WTC11 (cell line): Measurements from ENCODE around the gene PRRC2C. TPM values are rescaled to one million over a fixed set of nuclear protein-coding genes. Genes with fewer than 3 reads are reported as not detected.
"Not testable (repeated sequence)": the region's sequence is repeated elsewhere in the genome, so short reads cannot be mapped to it uniquely, and the experiment has no call there.

Experiments
- ATAC-seq: fragments of 200-7000 bp; cut with Tn5 transposase; 2 replicates; pipeline ENCODE4 v1.10.0; 2021; ENCODE audit warnings: mild to moderate bottlenecking, moderate library complexity
- CTCF ChIA-PET: fragments of 300-600 bp; sonication (Branson Sonifier 250); formaldehyde crosslinking; loops from one replicate; lab custom pipeline; 2021; ENCODE audit warnings: antibody characterized with exemption; lab: Charles Lee
- POLR2A ChIA-PET: fragments of 350-600 bp; sonication (Branson Sonifier 250); formaldehyde crosslinking; loops from one replicate; lab custom pipeline; 2021; ENCODE audit warnings: antibody characterized with exemption; lab: Charles Lee
- DNase-seq: peaks from one replicate; pipeline ENCODE4 v3.0.0; 2021; ENCODE audit warnings: low spot score
- H3K27ac Mint-ChIP-seq: 2 replicates; pipeline ENCODE4 v1.8.0; 2021; ENCODE audit warnings: mixed read lengths
- H3K27me3 Mint-ChIP-seq: 2 replicates; pipeline ENCODE4 v1.8.0; 2021; ENCODE audit warnings: low read depth, mild to moderate bottlenecking, moderate library complexity, mixed read lengths
- H3K36me3 Mint-ChIP-seq: 2 replicates; pipeline ENCODE4 v1.8.0; 2021; ENCODE audit warnings: mixed read lengths
- H3K4me1 Mint-ChIP-seq: 2 replicates; pipeline ENCODE4 v1.8.0; 2022; ENCODE audit warnings: mixed read lengths
- H3K4me3 Mint-ChIP-seq: 2 replicates; pipeline ENCODE4 v1.8.0; 2021; ENCODE audit warnings: mild to moderate bottlenecking, moderate library complexity, mixed read lengths
- H3K9me3 Mint-ChIP-seq: 2 replicates; pipeline ENCODE4 v1.8.0; 2021; ENCODE audit warnings: mixed read lengths
- AFF4 ChIP-seq: sonication (generic); formaldehyde crosslinking; IDR thresholded peaks from 2 replicates; pipeline ENCODE4 v1.8.1; 2023; ENCODE audit warnings: mild to moderate bottlenecking, missing genetic modification reagents, borderline replicate concordance
- ATF6 ChIP-seq: sonication (generic); formaldehyde crosslinking; IDR thresholded peaks from 2 replicates; pipeline ENCODE4 v1.8.1; 2023; ENCODE audit warnings: mild to moderate bottlenecking, missing genetic modification reagents
- CREB1 ChIP-seq: sonication (generic); formaldehyde crosslinking; IDR thresholded peaks from 2 replicates; pipeline ENCODE4 v1.8.0; 2023; ENCODE audit warnings: mild to moderate bottlenecking, missing genetic modification reagents
- E2F1 ChIP-seq: sonication (generic); formaldehyde crosslinking; IDR thresholded peaks from 2 replicates; pipeline ENCODE4 v1.8.0; 2022; ENCODE audit warnings: mild to moderate bottlenecking, missing genetic modification reagents
- E2F4 ChIP-seq: sonication (generic); formaldehyde crosslinking; IDR thresholded peaks from 2 replicates; pipeline ENCODE4 v1.8.1; 2022; ENCODE audit warnings: low read depth, mild to moderate bottlenecking, moderate library complexity, missing genetic modification reagents, borderline replicate concordance
- ELF4 ChIP-seq: sonication (generic); formaldehyde crosslinking; IDR thresholded peaks from 2 replicates; pipeline ENCODE4 v1.8.1; 2022; ENCODE audit warnings: low read depth, mild to moderate bottlenecking, moderate library complexity, missing genetic modification reagents
- GABPB1 ChIP-seq: sonication (generic); formaldehyde crosslinking; IDR thresholded peaks from 2 replicates; pipeline ENCODE4 v1.8.1; 2023; ENCODE audit warnings: mild to moderate bottlenecking, missing genetic modification reagents
- HMGXB4 ChIP-seq: sonication (generic); formaldehyde crosslinking; IDR thresholded peaks from 2 replicates; pipeline ENCODE4 v1.8.1; 2023; ENCODE audit warnings: mild to moderate bottlenecking, moderate library complexity, missing genetic modification reagents
- IRF1 ChIP-seq: sonication (generic); formaldehyde crosslinking; IDR thresholded peaks from 2 replicates; pipeline ENCODE4 v1.8.0; 2023; ENCODE audit warnings: missing genetic modification reagents
- JUN ChIP-seq: sonication (generic); formaldehyde crosslinking; IDR thresholded peaks from 2 replicates; pipeline ENCODE4 v1.8.0; 2023; ENCODE audit warnings: mild to moderate bottlenecking, missing genetic modification reagents
- MLX ChIP-seq: sonication (generic); formaldehyde crosslinking; IDR thresholded peaks from 2 replicates; pipeline ENCODE4 v1.8.1; 2023; ENCODE audit warnings: mild to moderate bottlenecking, missing genetic modification reagents, moderate library complexity
- PRRX2 ChIP-seq: fragments of 250-450 bp; sonication (Bioruptor Pico); IDR thresholded peaks from 2 replicates; pipeline ENCODE4 v1.8.0; 2021; ENCODE audit warnings: mild to moderate bottlenecking
- SMAD3 ChIP-seq: sonication (generic); formaldehyde crosslinking; IDR thresholded peaks from 2 replicates; pipeline ENCODE4 v1.8.0; 2022; ENCODE audit warnings: missing genetic modification reagents, mild to moderate bottlenecking, borderline replicate concordance
- TEAD4 ChIP-seq: sonication (generic); formaldehyde crosslinking; IDR thresholded peaks from 2 replicates; pipeline ENCODE4 v1.8.0; 2022; ENCODE audit warnings: mild to moderate bottlenecking, missing genetic modification reagents
- TP53 ChIP-seq: sonication (generic); formaldehyde crosslinking; IDR thresholded peaks from 2 replicates; pipeline ENCODE4 v1.8.1; 2023; ENCODE audit warnings: mild to moderate bottlenecking, missing genetic modification reagents
- USF2 ChIP-seq: sonication (generic); formaldehyde crosslinking; IDR thresholded peaks from 2 replicates; pipeline ENCODE4 v1.8.1; 2023; ENCODE audit warnings: mild to moderate bottlenecking, missing genetic modification reagents, moderate library complexity
- ZNF396 ChIP-seq: fragments of 250-450 bp; sonication (Bioruptor Pico); IDR thresholded peaks from 2 replicates; pipeline ENCODE4 v1.8.0; 2021; ENCODE audit warnings: mild to moderate bottlenecking, moderate library complexity, borderline replicate concordance
- ZNF423 ChIP-seq: fragments of 250-450 bp; sonication (Bioruptor Pico); IDR thresholded peaks from 2 replicates; pipeline ENCODE4 v2.1.2; 2022; ENCODE audit warnings: mild to moderate bottlenecking, moderate library complexity
- total RNA-seq: library from RNA; stranded (reverse); gene quantifications from 3 replicates; pipeline ENCODE4 v1.2.3, GENCODE V29; 2021

The PRRC2C gene
- total RNA-seq, 1 experiment from 2014 or later, result 236 TPM

- TF ChIP-seq USF2 (no peak), ELF4 (CRISPR knock-in tag) (no peak), IRF1 (CRISPR knock-in tag) (no peak), ZNF396 (CRISPR knock-in tag) (no peak), E2F4 (CRISPR knock-in tag) (no peak), AFF4 (no peak), ZNF423 (CRISPR knock-in tag) (no peak)
- TF ChIP-seq, all 79 proteins: peak for 0
Measured at GRCh38 chr1:171545523-171545922, 60.2 kb downstream of the PRRC2C start (continued).

GRCh38 chr1:171550050-171550449 lies 64.7 kb downstream of the PRRC2C start:
- Mint-ChIP-seq H3K36me3 (peaks cover 92% of the 10 kb centered on the region), H3K4me3 (no peak overlapping the region), H3K27me3 (no peaks in the 10 kb centered on the region), H3K4me1 (no peaks in the 10 kb centered on the region), H3K27ac (no peak overlapping the region), H3K9me3 (peaks cover 34% of the 10 kb centered on the region)
- POLR2A ChIA-PET, result no interaction called here
- CTCF ChIA-PET, result no interaction called here
- no peak for ATAC-seq
- DNase-seq, result no peak
- TF ChIP-seq SMAD3 (CRISPR knock-in tag), result no peak
- no peak for TF ChIP-seq HMGXB4 (CRISPR knock-in tag)
- TF ChIP-seq GABPB1 (CRISPR knock-in tag), result no peak
- no peak for TF ChIP-seq MLX (CRISPR knock-in tag)
- no peak for TF ChIP-seq CREB1 (CRISPR knock-in tag)
- TF ChIP-seq JUN (CRISPR knock-in tag), result no peak
- TF ChIP-seq TP53, result no peak
- TF ChIP-seq E2F1 (CRISPR knock-in tag), result no peak
- no peak for TF ChIP-seq TEAD4
- no peak for TF ChIP-seq ZNF423 (CRISPR knock-in tag)
- no peak for TF ChIP-seq PRRX2
- TF ChIP-seq ATF6 (CRISPR knock-in tag), result no peak

- ATAC-seq, CTCF ChIA-PET, H3K27ac Mint-ChIP-seq, POLR2A ChIA-PET, H3K4me3 Mint-ChIP-seq, DNase-seq, H3K4me1 Mint-ChIP-seq, H3K27me3 Mint-ChIP-seq: not testable (repeated sequence)
- Mint-ChIP-seq H3K36me3 (peaks cover 94% of the 10 kb centered on the region), H3K9me3 (peaks cover 40% of the 10 kb centered on the region)
Measured at GRCh38 chr1:171550598-171551100, 65.3 kb downstream of the PRRC2C start.

GRCh38 chr1:171553960-171554359 lies 68.6 kb downstream of the PRRC2C start:
- H3K27me3 Mint-ChIP-seq, CTCF ChIA-PET, H3K4me1 Mint-ChIP-seq, ATAC-seq, DNase-seq, POLR2A ChIA-PET, H3K27ac Mint-ChIP-seq, H3K4me3 Mint-ChIP-seq: not testable (repeated sequence)
- H3K36me3 Mint-ChIP-seq, result peaks cover 99% of the 10 kb centered on the region
- H3K9me3 Mint-ChIP-seq, result peaks cover 43% of the 10 kb centered on the region
